Stomach (tissue), 4 donors: Measurements from ENCODE around the gene PTH2R.

Experiments used
- CTCF ChIP-seq, 7 experiments: fragments of 450-650 bp in 4 of 7; fragments of 200-600 bp in 3 of 7; sonication (generic) in 3 of 7; IDR thresholded peaks; one replicate each; pipeline ENCODE4 v1.5.1; 2016 to 2019; ENCODE audit warnings: antibody characterized with exemption in 7 of 7, control low read depth in 2 of 7, mild to moderate bottlenecking in 1 of 7
- POLR2A ChIP-seq, 4 donors: fragments of 450-650 bp; IDR thresholded peaks; one replicate each; pipeline ENCODE4 v1.6.1; 2016; ENCODE audit warnings: antibody characterized with exemption in 4 of 4, control low read depth in 2 of 4, mild to moderate bottlenecking in 1 of 4, moderate library complexity in 1 of 4
- POLR2AphosphoS5 ChIP-seq, 3 donors: sonication (generic); formaldehyde crosslinking; IDR thresholded peaks; one replicate each; pipeline ENCODE4 v1.6.1; 2016; ENCODE audit warnings: antibody characterized with exemption in 3 of 3

- TF ChIP-seq POLR2A (IDR thresholded peaks at IDR 0.05): no peak
- TF ChIP-seq CTCF (IDR thresholded peaks at IDR 0.05): no peak
- no peak for TF ChIP-seq POLR2AphosphoS5 (IDR thresholded peaks at IDR 0.05)
Measured at GRCh38 chr2:208426412-208427045, 19.9 kb downstream of the PTH2R start.
